H9 (cell line): ENCODE data around the gene ZNF837. TPM values are rescaled to one million over a fixed set of nuclear protein-coding genes. Genes with fewer than 3 reads are reported as not detected.

ENCODE experiments used
- DNase-seq: peaks from one replicate; pipeline ENCODE4 v3.0.0-alpha.2; 2017
- H2AFZ ChIP-seq: one replicate; pipeline ENCODE4 v1.6.1; 2013; ENCODE audit warnings: mild to moderate bottlenecking, low read length, control low read depth, moderate library complexity
- H2AK5ac ChIP-seq: 2 replicates; pipeline ENCODE4 v1.6.1; 2013; ENCODE audit warnings: low read length, control low read depth, mixed read lengths; ENCODE audit not compliant: insufficient read length
- H2BK120ac ChIP-seq: one replicate; pipeline ENCODE4 v1.6.1; 2013; ENCODE audit warnings: low read depth, mild to moderate bottlenecking, low read length, control low read depth, inconsistent platforms; ENCODE audit not compliant: poor library complexity, severe bottlenecking
- H2BK12ac ChIP-seq: 2 replicates; pipeline ENCODE4 v1.6.1; 2013; ENCODE audit warnings: low read length, control low read depth, mixed read lengths, low read depth; ENCODE audit not compliant: insufficient read length
- H2BK15ac ChIP-seq: 2 replicates; pipeline ENCODE4 v1.6.1; 2013; ENCODE audit warnings: low read depth, low read length, control low read depth
- H2BK20ac ChIP-seq: one replicate; pipeline ENCODE4 v1.6.1; 2013; ENCODE audit warnings: low read depth, mild to moderate bottlenecking, low read length, control low read depth, inconsistent platforms; ENCODE audit not compliant: poor library complexity, severe bottlenecking
- H2BK5ac ChIP-seq: 2 replicates; pipeline ENCODE4 v1.6.1; 2013; ENCODE audit warnings: low read length, control low read depth, mixed read lengths; ENCODE audit not compliant: insufficient read length
- H3K14ac ChIP-seq: 2 replicates; pipeline ENCODE4 v1.6.1; 2013; ENCODE audit warnings: low read length, control low read depth; ENCODE audit not compliant: insufficient read depth
- H3K18ac ChIP-seq: 2 replicates; pipeline ENCODE4 v1.6.1; 2013; ENCODE audit warnings: low read depth, mild to moderate bottlenecking, mixed read lengths, low read length, control low read depth; ENCODE audit not compliant: insufficient read length
- H3K23ac ChIP-seq: 2 replicates; pipeline ENCODE4 v1.6.1; 2013; ENCODE audit warnings: low read length, control low read depth, mixed read lengths, low read depth; ENCODE audit not compliant: insufficient read length
- H3K23me2 ChIP-seq: 2 replicates; pipeline ENCODE4 v1.6.1; 2013; ENCODE audit warnings: low read depth, mild to moderate bottlenecking, mixed read lengths, low read length, control low read depth; ENCODE audit not compliant: insufficient read length, poor library complexity, severe bottlenecking
- H3K27ac ChIP-seq: 2 replicates; pipeline ENCODE4 v1.5.1; 2013; ENCODE audit warnings: low read length, control low read depth, mixed read lengths, low read depth; ENCODE audit not compliant: insufficient read length
- H3K27me3 ChIP-seq: 2 replicates; pipeline ENCODE4 v1.6.1; 2013; ENCODE audit warnings: low read length, control low read depth, inconsistent platforms; ENCODE audit not compliant: insufficient read depth
- H3K4ac ChIP-seq: 2 replicates; pipeline ENCODE4 v1.6.1; 2013; ENCODE audit warnings: low read depth, mild to moderate bottlenecking, control low read depth, inconsistent platforms, low read length, moderate library complexity
- H3K4me1 ChIP-seq: 2 replicates; pipeline ENCODE4 v1.6.1; 2013; ENCODE audit warnings: low read length, control low read depth, inconsistent platforms; ENCODE audit not compliant: insufficient read depth
- H3K4me2 ChIP-seq: 2 replicates; pipeline ENCODE4 v1.6.1; 2013; ENCODE audit warnings: low read length, control low read depth, mixed read lengths; ENCODE audit not compliant: insufficient read length, insufficient read depth
- H3K56ac ChIP-seq: 2 replicates; pipeline ENCODE4 v1.6.1; 2013; ENCODE audit warnings: low read depth, mild to moderate bottlenecking, mixed read lengths, low read length, control low read depth; ENCODE audit not compliant: insufficient read length
- H3K79me1 ChIP-seq: 2 replicates; pipeline ENCODE4 v1.6.1; 2013; ENCODE audit warnings: low read depth, mild to moderate bottlenecking, moderate library complexity, low read length, control low read depth, inconsistent platforms; ENCODE audit not compliant: insufficient read depth, poor library complexity, severe bottlenecking
- H3K79me2 ChIP-seq: 2 replicates; pipeline ENCODE4 v1.6.1; 2013; ENCODE audit warnings: low read length, control low read depth, inconsistent platforms; ENCODE audit not compliant: insufficient read depth
- H3K9ac ChIP-seq: 2 replicates; pipeline ENCODE4 v1.6.1; 2013; ENCODE audit warnings: low read length, control low read depth, mixed read lengths; ENCODE audit not compliant: insufficient read length; ENCODE audit errors: extremely low read depth
- H3K9me3 ChIP-seq: one replicate; pipeline ENCODE4 v1.6.1; 2013; ENCODE audit warnings: low read depth, low read length, inconsistent platforms; ENCODE audit not compliant: control insufficient read depth
- H3T11ph ChIP-seq: one replicate; pipeline ENCODE4 v1.6.1; 2013; ENCODE audit warnings: mild to moderate bottlenecking, low read length, control low read depth, inconsistent platforms
- H4K20me1 ChIP-seq: one replicate; pipeline ENCODE4 v1.6.1; 2013; ENCODE audit not compliant: control insufficient read depth, insufficient read length, insufficient read depth
- H4K5ac ChIP-seq: 2 replicates; pipeline ENCODE4 v1.6.1; 2013; ENCODE audit warnings: low read depth, mild to moderate bottlenecking, mixed read lengths, low read length, control low read depth; ENCODE audit not compliant: insufficient read length
- H4K8ac ChIP-seq: replicated peaks from 2 replicates; pipeline ENCODE4 v1.6.1; 2013; ENCODE audit warnings: low read length, control low read depth, mixed read lengths, low read depth; ENCODE audit not compliant: insufficient read length
- H4K91ac ChIP-seq: 2 replicates; pipeline ENCODE4 v1.6.1; 2013; ENCODE audit warnings: low read depth, mild to moderate bottlenecking, moderate library complexity, mixed read lengths, low read length, control low read depth; ENCODE audit not compliant: insufficient read length
- H3K27ac Mint-ChIP-seq, 3 experiments: 2 replicates in 2 of 3; 3 replicates in 1 of 3; pipeline ENCODE4 v1.8.0; 2020 to 2021; ENCODE audit warnings: mixed read lengths in 3 of 3, mild to moderate bottlenecking in 1 of 3, moderate library complexity in 1 of 3
- H3K27me3 Mint-ChIP-seq: 2 replicates; pipeline ENCODE4 v1.8.0; 2021; ENCODE audit warnings: low read depth, mild to moderate bottlenecking, moderate library complexity, mixed read lengths
- H3K36me3 Mint-ChIP-seq, 3 experiments: 2 replicates in 2 of 3; 3 replicates in 1 of 3; pipeline ENCODE4 v1.8.0; 2020 to 2021; ENCODE audit warnings: low read depth in 3 of 3, mixed read lengths in 3 of 3; ENCODE audit not compliant: insufficient read depth in 1 of 3
- H3K4me1 Mint-ChIP-seq, 2 experiments: 2 replicates each; pipeline ENCODE4 v1.8.0; 2020; ENCODE audit warnings: mixed read lengths in 2 of 2
- H3K4me3 Mint-ChIP-seq, 2 experiments: 2 replicates in 1 of 2; 3 replicates in 1 of 2; pipeline ENCODE4 v1.8.0; 2020 to 2021; ENCODE audit warnings: mild to moderate bottlenecking in 2 of 2, mixed read lengths in 2 of 2, moderate library complexity in 1 of 2
- H3K9me3 Mint-ChIP-seq, 2 experiments: 2 replicates in 1 of 2; 3 replicates in 1 of 2; pipeline ENCODE4 v1.8.0; 2020; ENCODE audit warnings: mild to moderate bottlenecking in 2 of 2, mixed read lengths in 2 of 2, moderate library complexity in 1 of 2
- WGBS: extraction: QIAGEN DNeasy Blood & Tissue Kit; methylation state at CpG from one replicate; pipeline ENCODE4 v1.1.7; 2013; ENCODE audit warnings: missing lambda C conversion rate, low lambda C conversion rate, mixed read lengths; ENCODE audit not compliant: insufficient read length; ENCODE audit errors: extremely low coverage; 5-methylcytosine and 5-hydroxymethylcytosine counted together
- total RNA-seq: library from RNA; stranded (reverse); gene quantifications from 2 replicates; pipeline ENCODE4 v1.2.1, GENCODE V29; 2021
- TF ChIP-seq, protein P1 (sequence below): fragments of 200-600 bp; sonication (generic); conservative IDR thresholded peaks from 3 replicates; pipeline ENCODE4 v1.8.0; 2021; ENCODE audit warnings: antibody characterized with exemption, mild to moderate bottlenecking

Gene ZNF837
- total RNA-seq, 1 experiment from 2014 or later: 3.4 TPM

DNA sequence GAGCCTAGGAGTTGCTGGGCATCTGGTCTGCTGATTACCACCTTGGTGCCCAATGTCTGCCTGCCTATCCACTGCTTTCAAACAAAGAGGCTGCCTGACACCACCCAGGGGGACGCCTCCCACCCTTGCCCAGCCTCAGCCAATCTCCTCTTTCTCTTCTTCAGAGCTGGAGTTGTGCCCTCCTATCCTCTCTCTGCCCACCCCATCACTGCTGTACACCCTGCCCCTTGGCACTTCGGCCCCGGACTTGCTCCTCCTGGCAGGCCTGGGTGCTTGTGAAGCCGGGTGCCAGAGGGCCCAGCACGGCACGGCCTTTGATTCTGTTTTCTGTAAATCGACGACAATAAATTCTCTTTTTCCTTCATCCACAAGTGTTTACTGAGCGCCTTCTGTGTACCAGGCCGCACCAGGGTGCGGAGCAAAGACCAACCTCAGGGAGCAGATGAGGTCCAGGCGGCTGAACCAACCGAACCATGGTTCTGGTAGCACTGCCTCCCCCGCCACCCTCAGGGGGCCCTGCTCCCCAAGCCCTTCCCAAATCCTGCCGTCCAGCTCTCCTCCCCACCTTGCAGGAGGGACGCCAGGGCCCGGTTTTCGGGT, 19.6 kb upstream of the ZNF837 start:
- no peak overlapping the region for H2BK15ac ChIP-seq
- Mint-ChIP-seq H3K4me1 (peaks cover 11 to 13% of the 10 kb centered on the region in 2 experiments), H3K27ac (peak overlapping the region in 1 of 3 experiments; percentile 56; a peak in 1 of 7 replicates), H3K9me3 (peaks cover 2% of the 10 kb centered on the region in 2 experiments; a peak in 3 of 5 replicates), H3K4me3 (peak overlapping the region; percentile 82 to 94), H3K36me3 (peaks cover 0 to 4% (median 2%) of the 10 kb centered on the region in 3 experiments; a peak in 3 of 7 replicates), H3K27me3 (peaks cover 14% of the 10 kb centered on the region)
- no peaks in the 10 kb centered on the region for H3K79me2 ChIP-seq
- H3K4me2 ChIP-seq: peak overlapping the region; percentile 73
- TF ChIP-seq, protein P1, sequence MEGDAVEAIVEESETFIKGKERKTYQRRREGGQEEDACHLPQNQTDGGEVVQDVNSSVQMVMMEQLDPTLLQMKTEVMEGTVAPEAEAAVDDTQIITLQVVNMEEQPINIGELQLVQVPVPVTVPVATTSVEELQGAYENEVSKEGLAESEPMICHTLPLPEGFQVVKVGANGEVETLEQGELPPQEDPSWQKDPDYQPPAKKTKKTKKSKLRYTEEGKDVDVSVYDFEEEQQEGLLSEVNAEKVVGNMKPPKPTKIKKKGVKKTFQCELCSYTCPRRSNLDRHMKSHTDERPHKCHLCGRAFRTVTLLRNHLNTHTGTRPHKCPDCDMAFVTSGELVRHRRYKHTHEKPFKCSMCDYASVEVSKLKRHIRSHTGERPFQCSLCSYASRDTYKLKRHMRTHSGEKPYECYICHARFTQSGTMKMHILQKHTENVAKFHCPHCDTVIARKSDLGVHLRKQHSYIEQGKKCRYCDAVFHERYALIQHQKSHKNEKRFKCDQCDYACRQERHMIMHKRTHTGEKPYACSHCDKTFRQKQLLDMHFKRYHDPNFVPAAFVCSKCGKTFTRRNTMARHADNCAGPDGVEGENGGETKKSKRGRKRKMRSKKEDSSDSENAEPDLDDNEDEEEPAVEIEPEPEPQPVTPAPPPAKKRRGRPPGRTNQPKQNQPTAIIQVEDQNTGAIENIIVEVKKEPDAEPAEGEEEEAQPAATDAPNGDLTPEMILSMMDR: no peak
- no peak overlapping the region for H4K91ac ChIP-seq
- no peak overlapping the region for H2BK12ac ChIP-seq
- H3K9ac ChIP-seq: no peak overlapping the region
- H2BK20ac ChIP-seq: no peak overlapping the region
- no peak overlapping the region for H4K5ac ChIP-seq
- H3K14ac ChIP-seq: no peak overlapping the region
- DNase-seq: no peak
- H3K27me3 ChIP-seq: no peaks in the 10 kb centered on the region; the same call in 1 of the 2 replicates
- no peak overlapping the region for H2BK120ac ChIP-seq
- H3K4me1 ChIP-seq: no peaks in the 10 kb centered on the region; the same call in 1 of the 2 replicates
- H4K8ac ChIP-seq: no peak overlapping the region
- peaks cover 13% of the 10 kb centered on the region for H3K23me2 ChIP-seq
- no peak overlapping the region for H3K4ac ChIP-seq
- H3K23ac ChIP-seq: no peak overlapping the region
- no CpG with 5 or more reads among the region's 18 CpGs for WGBS
- H3K18ac ChIP-seq: no peak overlapping the region
- no peak overlapping the region for H3K56ac ChIP-seq
- H4K20me1 ChIP-seq: no peaks in the 10 kb centered on the region
- H2AFZ ChIP-seq: no peak overlapping the region
- no peak overlapping the region for H2AK5ac ChIP-seq
- no peak overlapping the region for H3K27ac ChIP-seq
- no peaks in the 10 kb centered on the region for H3K9me3 ChIP-seq
- H3K79me1 ChIP-seq: no peaks in the 10 kb centered on the region
- no peak overlapping the region for H2BK5ac ChIP-seq
- no peak overlapping the region for H3T11ph ChIP-seq
